Measurements from ENCODE around the gene DTX1. TPM values are rescaled to one million over a fixed set of nuclear protein-coding genes. Genes with fewer than 3 reads are reported as not detected.

Gene DTX1
- total RNA-seq, 1 donor from 2014 or later = 4.3 TPM

DNA sequence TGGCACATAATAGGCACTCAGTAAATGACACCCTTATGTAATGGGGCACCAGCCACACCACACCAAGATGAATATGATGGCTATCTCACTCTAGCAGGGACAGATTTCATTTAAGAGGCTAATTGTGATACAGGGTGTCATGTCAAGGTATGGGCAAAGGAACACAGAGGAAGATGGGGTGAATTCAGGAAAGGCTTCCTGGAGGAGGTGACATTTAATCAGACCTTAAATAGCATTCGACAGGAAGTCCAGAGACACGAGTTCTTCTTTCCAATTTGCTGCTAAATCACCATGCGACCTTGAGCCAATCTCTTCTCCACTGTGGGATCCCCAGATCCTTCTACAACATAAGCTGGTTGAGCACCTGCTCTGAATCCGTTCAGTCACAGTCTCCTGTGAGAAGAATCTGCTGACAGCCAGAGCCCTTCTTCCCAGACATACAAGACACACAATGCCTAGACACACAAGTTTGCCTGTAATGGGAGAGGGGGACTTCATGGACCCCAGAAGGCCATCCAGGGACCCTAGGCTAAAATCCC is 1.5 kb upstream of the DTX1 start:
- TF ChIP-seq, protein P1, sequence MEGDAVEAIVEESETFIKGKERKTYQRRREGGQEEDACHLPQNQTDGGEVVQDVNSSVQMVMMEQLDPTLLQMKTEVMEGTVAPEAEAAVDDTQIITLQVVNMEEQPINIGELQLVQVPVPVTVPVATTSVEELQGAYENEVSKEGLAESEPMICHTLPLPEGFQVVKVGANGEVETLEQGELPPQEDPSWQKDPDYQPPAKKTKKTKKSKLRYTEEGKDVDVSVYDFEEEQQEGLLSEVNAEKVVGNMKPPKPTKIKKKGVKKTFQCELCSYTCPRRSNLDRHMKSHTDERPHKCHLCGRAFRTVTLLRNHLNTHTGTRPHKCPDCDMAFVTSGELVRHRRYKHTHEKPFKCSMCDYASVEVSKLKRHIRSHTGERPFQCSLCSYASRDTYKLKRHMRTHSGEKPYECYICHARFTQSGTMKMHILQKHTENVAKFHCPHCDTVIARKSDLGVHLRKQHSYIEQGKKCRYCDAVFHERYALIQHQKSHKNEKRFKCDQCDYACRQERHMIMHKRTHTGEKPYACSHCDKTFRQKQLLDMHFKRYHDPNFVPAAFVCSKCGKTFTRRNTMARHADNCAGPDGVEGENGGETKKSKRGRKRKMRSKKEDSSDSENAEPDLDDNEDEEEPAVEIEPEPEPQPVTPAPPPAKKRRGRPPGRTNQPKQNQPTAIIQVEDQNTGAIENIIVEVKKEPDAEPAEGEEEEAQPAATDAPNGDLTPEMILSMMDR (IDR thresholded peaks at IDR 0.05; ENCODE audit: partially characterized antibody, unreplicated experiment) = no peak
- H3K9me3 Mint-ChIP-seq (ENCODE audit: unreplicated experiment) = no peaks in the 10 kb centered on the region
- no peak overlapping the region for H3K4me3 Mint-ChIP-seq (ENCODE audit: unreplicated experiment)
- H3K27ac Mint-ChIP-seq (ENCODE audit: unreplicated experiment) = no peak overlapping the region
- peaks cover 8% of the 10 kb centered on the region for H3K27me3 Mint-ChIP-seq (ENCODE audit: unreplicated experiment)
- H3K4me1 Mint-ChIP-seq (ENCODE audit: low read depth, unreplicated experiment) = no peaks in the 10 kb centered on the region
- no peak for DNase-seq
- no peaks in the 10 kb centered on the region for H3K36me3 Mint-ChIP-seq (ENCODE audit: unreplicated experiment)

DNA sequence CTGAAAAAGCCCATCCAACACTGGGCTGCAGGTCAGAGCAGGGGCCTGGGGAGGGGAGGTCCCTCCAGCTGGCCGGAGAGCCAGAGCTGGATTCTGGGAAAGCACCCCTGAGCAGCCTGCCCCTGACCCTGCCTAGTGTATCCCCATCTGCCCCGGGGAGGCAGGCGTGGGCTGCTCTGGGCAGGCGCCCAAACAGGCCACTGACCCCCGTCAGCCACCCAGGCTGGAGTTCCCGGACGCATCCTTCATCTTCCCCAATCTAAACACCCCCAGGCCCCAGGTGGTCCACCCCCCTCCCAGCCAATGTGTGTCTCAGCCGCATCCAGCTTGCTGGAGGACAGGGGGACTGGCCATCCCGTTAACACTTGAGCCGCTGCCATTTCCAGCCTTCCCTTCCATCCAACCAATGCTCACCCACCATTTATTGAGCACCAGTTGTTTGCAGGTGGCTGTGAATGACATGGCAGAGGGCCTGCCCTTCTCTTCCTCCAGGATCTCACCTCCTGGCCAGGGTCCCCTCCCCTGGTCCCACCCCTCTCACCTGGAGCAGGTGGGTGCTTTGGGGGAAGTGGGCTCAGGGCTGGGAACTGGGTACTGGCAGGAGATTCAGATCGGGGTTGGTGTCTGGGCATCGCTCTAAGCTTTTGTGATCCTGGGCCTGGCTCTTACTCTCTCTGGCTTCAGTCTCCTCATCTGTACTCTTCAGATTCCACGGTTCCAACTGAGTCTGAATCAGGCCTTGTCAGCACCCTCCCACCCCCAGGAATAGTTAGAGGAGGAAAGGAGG is 743 bp upstream of the DTX1 start:
- no peaks in the 10 kb centered on the region for H3K4me1 Mint-ChIP-seq (ENCODE audit: low read depth, unreplicated experiment)
- TF ChIP-seq, protein P1 (IDR thresholded peaks at IDR 0.05; ENCODE audit: partially characterized antibody, unreplicated experiment) = no peak
- no peaks in the 10 kb centered on the region for H3K36me3 Mint-ChIP-seq (ENCODE audit: unreplicated experiment)
- no peaks in the 10 kb centered on the region for H3K9me3 Mint-ChIP-seq (ENCODE audit: unreplicated experiment)
- H3K27me3 Mint-ChIP-seq (ENCODE audit: unreplicated experiment) = peaks cover 7% of the 10 kb centered on the region
- H3K4me3 Mint-ChIP-seq (ENCODE audit: unreplicated experiment) = peak overlapping the region; percentile 55
- DNase-seq = no peak
- H3K27ac Mint-ChIP-seq (ENCODE audit: unreplicated experiment) = no peak overlapping the region

DNA sequence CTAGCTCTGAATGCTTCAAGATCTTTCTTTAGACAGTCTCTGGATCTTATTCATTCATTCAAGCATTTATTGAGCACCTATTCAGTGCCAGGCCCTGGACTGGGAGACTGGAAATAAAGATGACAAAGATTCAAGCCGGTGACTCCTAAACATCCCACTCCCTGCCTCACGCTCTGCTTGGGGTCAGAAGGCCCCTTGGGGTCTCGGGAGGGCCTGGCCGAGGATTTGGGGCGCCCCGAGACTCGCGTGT is 224 bp upstream of the DTX1 start:
- TF ChIP-seq, protein P1 (IDR thresholded peaks at IDR 0.05; ENCODE audit: partially characterized antibody, unreplicated experiment) = no peak
- no peaks in the 10 kb centered on the region for H3K4me1 Mint-ChIP-seq (ENCODE audit: low read depth, unreplicated experiment)
- no peak for DNase-seq
- H3K27me3 Mint-ChIP-seq (ENCODE audit: unreplicated experiment) = peaks cover 10% of the 10 kb centered on the region
- no peaks in the 10 kb centered on the region for H3K36me3 Mint-ChIP-seq (ENCODE audit: unreplicated experiment)
- H3K9me3 Mint-ChIP-seq (ENCODE audit: unreplicated experiment) = no peaks in the 10 kb centered on the region
- H3K4me3 Mint-ChIP-seq (ENCODE audit: unreplicated experiment) = peak overlapping the region; percentile 55
- no peak overlapping the region for H3K27ac Mint-ChIP-seq (ENCODE audit: unreplicated experiment)

GRCh38 chr12:113057565-113058485 is 1.3 kb downstream of the DTX1 start:
- peaks cover 3% of the 10 kb centered on the region for H3K4me1 Mint-ChIP-seq (ENCODE audit: low read depth, unreplicated experiment)
- H3K27me3 Mint-ChIP-seq (ENCODE audit: unreplicated experiment) = peaks cover 11% of the 10 kb centered on the region
- H3K9me3 Mint-ChIP-seq (ENCODE audit: unreplicated experiment) = no peaks in the 10 kb centered on the region
- no peaks in the 10 kb centered on the region for H3K36me3 Mint-ChIP-seq (ENCODE audit: unreplicated experiment)
- TF ChIP-seq, protein P1 (IDR thresholded peaks at IDR 0.05; ENCODE audit: partially characterized antibody, unreplicated experiment) = no peak
- no peak overlapping the region for H3K4me3 Mint-ChIP-seq (ENCODE audit: unreplicated experiment)
- H3K27ac Mint-ChIP-seq (ENCODE audit: unreplicated experiment) = no peak overlapping the region
- no peak for DNase-seq
